Stimulated activated CD8-positive, alpha-beta memory T cell treated with anti-CD3 and anti-CD28 coated beads, Interleukin-15, amount 100 ng/mL, for 1 hour (primary cell): ENCODE measurements around the gene GJD2.

ENCODE experiments used
- DNase-seq: peaks from one replicate; pipeline ENCODE4 v3.0.0-alpha.2; 2020; ENCODE audit warnings: low read depth

Gene GJD2

DNA sequence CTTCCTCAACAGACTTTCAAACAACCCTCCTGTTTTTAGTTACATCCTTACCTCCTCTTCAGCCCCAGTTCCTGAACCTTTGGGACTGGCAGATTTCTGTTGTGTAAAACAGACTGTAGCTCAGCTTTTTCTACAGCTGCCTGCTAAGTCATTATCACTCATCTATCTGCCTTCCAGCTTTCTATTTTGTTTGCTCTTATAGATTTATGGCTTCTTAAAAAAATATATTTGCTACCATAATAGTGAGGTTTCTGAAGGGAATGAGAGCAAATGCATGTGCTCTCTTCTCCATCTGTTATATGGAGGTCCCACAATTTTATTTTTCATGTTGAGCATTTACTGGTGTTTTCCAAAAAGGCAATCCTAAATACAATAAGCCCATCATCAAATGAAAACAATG, 18.2 kb upstream of the GJD2 start:
- no peak for DNase-seq

DNA sequence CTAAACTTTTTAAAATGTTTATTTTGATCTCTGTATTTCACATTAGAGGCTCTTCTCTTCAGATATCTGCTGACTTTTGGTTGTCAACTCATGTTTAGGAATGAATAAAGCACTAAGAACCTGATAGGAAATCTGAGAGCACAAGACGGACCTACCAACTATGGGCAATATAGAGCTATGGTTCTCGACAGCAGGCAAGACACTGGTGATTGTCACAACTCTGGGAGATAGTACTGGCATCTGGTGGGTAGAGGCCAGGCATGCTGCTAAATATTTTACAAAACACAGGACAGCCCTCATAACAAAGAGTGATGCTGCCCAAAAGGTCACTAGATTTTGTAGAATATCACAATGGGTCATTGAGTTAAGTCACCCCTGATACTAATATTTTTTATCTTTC, 17.5 kb upstream of the GJD2 start:
- DNase-seq, result no peak

DNA sequence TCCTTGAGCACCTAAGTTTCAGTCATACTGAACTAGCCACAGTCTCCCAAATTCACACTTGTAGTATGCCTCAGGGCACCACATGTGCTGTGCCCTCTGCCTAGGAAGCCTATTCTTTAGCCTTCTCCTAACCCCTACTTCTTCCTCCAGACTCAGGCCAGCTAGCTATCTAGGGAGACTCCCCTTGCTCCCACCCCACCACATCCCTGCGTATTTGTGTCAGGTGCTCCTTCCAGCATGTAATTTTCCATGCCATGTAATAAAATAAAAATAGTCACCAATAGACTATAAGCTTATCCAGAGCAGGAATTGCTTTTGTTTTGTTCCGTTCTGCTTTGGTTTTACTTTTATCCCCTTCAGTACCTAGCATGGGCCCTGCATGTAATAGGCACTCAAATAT, 14.9 kb upstream of the GJD2 start:
- DNase-seq, result no peak

DNA sequence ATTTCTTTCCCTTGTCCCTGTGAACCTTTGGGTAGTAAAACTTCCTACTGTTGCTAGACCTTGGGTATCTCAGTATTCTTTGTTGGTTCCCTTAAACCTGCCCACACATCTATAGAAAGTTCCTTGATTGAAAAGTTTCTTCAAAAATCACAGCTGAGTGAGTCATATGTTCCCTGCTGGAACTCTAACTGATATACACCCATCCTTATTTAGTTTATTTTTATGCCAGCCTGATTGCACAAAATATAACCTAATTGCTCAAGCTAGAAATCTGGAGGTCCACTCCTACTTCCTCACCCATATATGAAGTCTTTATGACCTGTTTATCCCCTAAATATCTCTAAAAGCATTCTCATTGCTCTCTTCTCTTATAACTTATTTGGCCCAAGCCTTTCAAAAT, 13.7 kb upstream of the GJD2 start:
- no peak for DNase-seq

DNA sequence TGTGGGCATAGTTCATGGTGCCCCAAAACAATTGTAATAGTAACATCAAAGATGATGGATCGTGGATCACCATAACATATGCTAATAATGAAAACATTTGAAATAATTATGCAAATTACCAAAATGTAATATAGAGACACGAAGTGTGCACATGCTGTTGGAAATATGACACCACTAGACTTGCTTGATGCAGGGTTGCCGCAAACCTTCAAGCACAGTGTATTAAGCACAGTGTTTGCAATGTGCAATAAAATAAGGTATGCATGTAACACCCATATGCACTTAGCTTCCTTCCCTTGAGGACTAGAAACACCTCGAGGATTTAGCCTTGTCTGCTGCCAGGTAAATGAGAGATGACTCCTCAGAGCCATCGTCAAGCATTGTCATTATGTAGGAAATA, 10.9 kb upstream of the GJD2 start:
- no peak for DNase-seq

DNA sequence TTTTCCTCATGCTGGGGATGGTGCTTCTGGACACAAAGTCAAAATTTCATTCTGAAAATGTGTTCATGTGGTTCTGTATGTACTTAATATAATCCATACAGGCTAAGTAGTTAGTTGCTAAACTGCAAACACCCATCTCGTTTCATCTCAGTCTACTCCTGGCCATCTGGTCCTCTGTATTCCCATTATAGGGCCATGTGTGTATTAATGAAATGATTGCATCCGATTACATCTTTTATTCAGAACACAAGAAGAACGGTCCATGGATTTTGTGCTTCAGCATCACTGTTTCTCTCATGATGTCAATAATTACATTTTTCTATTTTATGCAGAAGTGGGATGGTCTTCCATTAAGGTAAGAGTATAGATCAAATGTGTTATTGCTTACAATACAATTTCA, 6.1 kb upstream of the GJD2 start:
- no peak for DNase-seq

DNA sequence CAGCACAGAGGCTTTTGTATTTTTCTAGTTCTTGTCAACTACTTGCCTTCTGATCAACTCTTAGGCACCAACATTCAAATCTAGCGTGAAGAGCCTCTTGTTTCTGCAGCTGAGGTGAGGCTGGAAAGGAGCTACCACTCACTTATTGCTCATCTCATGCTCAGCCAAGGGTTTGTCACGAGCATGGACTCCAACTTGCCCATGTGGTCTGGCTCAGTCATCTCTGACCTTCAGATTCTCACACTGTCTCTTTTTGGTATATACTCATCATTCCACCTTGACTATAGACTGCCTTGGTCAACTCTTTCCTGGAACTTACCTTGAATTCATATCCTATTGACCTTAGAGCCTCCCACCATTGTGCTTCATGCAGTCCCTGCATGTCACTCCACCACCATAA, 5.2 kb upstream of the GJD2 start:
- no peak for DNase-seq

DNA sequence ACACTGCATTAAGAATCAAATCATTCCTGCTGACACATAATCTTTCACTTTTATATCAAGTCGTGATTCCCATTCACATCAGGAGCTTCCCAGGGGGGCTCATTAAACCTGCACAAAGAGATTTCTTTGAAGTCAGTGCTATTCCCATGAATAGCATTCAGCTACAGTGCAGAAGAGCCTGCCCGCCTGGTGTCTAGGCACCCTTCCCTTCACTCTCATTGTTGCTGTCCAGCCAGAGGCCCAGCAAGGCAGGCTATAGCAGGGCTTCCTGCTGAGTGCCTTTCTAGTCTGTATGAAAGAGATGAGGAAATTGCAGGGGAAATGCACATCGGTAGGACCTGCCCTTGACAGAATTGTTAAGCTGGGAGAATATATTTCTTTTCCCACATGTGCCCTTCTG, 4.5 kb upstream of the GJD2 start:
- DNase-seq, result no peak

DNA sequence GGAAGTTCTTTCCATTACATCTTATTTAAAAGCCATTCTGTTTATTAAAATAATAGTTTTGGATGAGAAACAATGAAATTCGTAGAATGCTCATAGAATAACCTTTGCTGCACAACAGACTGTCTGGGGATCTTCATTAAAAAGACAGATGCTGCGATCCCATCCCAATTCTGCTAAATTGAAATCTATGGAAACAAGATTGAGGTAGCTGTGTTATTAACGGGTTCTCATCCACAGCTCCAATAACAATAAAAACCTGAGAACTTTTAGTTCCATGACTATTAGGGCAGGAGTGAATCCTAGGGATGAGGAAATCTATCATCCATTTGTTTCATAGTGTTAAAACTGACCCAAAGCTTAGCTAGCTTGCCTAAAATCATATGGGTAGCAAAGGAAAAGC, 2.5 kb upstream of the GJD2 start:
- DNase-seq, result no peak

DNA sequence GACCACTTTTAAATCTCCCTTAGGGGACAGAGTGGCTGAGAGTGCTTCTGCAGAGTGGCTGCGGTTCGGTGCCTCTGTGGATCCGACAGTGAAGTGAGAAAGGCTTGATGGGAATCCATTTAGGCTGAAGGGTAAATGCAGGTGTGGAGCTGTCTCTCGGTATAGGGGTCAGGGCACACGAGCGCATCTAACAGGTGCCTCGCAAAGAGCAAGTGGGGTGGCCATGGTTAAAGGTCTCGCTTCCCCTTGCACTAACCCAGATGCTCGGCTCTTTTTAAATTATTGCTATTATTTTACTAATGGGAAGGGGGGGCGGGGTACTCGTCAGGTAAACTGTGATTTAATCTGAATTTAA, 598 bp upstream of the GJD2 start:
- no peak for DNase-seq

DNA sequence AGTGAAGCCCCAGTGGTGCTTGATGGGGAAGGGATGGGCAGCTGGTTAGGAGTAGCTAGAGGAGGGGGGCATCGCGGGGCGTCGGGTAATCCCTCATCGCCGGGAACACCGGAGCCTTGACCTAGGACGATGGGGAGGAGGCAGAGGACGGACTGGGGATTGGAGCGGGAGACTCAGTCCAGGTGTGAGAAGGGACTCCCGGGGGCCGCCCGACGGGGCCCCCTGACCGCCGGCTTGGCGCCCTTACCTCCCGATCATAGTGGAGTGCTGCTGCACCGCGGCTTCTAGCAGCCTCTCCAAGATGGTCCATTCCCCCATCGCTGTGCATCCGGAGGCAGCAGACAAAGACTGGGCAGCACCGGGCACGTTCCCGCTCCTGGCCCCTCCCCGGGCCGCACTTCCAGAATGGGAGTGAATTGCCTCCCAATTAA, 612 bp downstream of the GJD2 start:
- no peak for DNase-seq

DNA sequence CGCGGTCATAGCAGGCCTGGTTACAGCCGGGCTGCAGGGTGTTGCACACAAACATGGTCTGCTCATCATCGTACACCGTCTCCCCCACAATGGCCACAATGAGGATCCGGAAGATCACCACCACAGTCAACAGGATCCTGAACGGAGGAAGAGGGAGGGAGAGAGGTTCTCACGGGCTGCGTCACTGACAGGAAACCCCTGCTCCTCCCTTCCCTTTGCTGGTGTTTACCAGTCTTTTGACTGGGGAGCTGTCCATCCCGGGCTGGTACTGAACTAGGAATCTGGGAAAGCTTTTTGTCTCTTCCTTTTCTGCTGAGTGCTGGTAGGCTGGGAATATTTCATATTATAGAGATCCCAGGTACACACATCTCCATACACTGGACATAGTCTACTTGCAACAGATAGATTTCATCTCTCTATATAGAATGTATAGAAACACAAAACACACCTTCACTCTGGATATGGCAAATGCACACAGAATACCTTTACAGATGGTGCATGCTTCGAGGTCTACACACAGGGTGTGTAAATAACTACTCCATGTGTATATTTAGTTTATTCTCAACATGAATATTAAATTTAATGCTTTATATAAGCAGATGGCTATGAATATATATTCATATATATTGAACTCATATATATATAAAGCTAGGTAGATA, 1.4 kb downstream of the GJD2 start:
- DNase-seq, result no peak

DNA sequence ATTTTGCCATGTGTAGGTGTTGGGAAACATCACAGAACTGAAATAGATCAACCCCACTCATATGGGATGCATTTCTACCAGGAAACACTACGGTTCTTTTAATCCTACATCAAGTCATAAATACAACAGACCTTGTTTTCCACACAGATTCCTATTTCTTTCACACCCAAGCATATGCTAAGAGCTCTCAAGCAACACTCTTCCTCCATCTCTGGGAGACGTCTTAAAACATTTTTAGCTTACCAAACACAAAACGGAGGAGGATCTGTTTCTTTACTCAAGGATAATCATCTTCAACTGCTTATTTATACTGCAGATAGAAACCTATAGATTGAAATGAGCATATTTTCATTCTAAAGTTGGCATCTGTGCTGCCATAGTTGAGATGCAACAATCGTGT, 5.1 kb downstream of the GJD2 start:
- DNase-seq, result no peak

DNA sequence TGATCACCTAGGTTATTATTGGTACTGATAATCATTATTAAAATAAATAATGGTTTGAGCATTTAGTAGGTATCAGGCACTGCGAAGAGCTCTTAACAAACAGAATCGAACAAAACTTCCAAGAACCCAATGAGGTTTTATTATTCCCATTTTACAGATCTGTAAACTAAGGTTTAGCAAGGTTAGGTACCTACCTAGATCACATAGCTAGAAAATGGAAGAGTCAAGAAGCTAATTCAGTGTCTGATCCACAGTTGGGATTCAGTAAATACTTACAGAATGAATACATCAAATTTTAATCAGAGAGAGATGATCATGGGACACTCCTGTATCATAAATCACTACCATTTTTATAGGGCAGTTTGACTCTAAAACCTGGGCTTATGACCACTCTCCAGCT, 15.5 kb downstream of the GJD2 start:
- no peak for DNase-seq

DNA sequence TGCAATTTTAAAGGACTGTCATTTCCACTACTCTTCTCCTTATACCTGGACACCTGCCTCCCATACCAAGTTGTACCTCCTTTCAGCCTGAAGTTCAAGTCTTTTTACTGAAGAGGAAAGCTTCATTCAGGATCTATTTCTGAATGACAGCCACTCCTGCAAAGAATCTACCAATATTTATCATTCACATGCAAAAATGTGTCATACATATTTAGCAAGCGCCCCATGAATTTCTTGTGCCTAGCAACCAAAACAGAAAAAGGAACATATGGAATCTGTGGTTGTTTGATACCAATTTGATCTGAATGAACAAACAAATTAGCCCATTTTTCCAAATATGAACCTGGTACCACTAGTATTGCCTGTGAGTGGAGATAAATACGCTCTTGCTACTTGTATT, 16.8 kb downstream of the GJD2 start:
- DNase-seq, result no peak

DNA sequence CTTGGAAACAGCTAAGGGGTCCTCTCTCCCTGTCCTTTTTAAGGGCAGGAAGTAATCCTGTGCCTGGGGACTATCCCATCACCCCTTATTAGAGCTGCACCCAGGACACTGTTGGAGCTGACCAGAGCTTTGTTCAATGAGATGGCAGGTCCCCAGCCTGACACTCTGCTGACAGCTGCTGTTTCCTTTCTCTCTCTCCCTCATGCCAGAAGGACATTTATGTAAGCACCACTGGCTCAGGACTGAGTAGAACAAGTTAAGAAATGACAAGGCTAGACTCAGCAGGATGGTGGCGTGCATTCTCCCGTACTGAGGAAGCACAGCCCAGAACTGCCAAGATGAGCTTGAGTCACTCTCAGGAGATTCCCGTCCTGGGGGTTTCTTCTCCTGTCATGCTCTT, 17.3 kb downstream of the GJD2 start:
- no peak for DNase-seq

DNA sequence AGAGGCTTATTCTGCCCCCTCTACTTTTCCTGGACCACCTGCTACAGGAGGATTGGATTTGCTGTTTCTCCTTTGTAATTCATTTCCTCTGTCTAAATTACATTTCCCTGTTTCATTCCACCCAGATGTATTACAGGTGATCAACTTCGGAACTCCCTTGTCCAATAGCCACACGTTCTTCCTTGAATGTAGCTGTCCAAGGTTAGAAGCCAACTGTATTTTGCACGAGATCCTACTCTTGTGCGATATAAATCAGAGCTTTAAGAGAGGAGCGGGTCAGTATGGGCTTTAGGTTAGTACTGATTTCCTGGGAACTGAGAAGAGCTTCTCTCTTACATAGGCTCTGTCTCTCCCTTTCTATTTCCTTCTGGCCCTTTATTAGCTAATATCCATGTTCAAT, 20.5 kb downstream of the GJD2 start:
- DNase-seq, result no peak

DNA sequence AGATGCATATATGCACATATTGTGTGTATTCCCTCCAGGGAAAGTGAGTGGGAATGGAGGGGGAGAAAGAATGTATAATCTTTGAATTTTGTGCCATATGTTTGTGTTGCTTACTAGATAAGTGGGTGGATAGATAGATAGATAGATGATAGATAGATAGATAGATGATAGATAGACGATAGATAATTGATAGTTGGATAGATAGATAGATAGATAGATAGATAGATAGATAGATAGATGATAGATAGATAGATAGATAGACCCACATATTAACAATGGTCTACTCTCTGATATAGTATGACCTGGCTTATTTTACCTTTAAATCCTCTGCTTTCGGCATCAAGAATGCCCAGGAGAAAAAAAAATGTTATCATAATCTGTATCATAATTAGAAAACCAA, 21.2 kb downstream of the GJD2 start:
- no peak for DNase-seq

DNA sequence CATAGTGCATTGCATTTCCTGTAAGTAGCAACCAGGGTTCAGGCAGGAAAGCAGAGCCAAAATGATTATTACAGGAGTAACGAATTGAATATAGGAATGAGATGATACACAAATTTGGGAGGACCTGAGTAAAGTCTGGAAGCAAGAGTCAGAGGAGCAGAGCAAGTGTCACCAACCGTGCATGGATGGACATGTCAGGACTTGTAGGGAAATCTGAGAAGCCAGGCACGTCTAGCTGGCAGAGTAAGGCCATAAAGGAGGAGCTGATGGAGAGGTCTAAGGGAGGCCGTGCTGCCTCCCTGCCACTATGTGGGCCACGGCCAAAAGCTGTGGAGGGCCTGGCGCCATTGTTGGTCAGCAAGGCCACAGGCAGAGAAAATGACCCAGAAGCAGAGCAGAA, 22.4 kb downstream of the GJD2 start:
- no peak for DNase-seq

DNA sequence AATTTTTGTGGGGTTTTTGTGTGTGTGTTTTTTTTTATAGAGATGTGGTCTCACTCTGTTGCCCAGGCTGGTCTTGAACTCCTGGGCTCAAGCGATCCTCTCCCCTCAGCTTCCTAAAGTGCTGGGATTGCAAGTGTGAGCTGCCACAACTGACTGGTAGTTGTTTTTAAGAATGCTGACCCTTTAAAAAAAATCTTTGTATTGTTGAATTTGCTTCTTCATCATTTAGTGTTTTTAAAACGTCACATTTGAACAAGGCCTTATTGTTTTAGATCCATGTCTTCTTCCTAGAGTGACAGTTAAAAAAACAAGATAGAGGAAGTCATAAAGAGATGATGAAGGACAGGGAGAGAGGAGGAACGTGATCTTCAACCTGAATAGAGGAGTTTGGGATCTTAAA, 24.1 kb downstream of the GJD2 start:
- DNase-seq, result no peak

DNA sequence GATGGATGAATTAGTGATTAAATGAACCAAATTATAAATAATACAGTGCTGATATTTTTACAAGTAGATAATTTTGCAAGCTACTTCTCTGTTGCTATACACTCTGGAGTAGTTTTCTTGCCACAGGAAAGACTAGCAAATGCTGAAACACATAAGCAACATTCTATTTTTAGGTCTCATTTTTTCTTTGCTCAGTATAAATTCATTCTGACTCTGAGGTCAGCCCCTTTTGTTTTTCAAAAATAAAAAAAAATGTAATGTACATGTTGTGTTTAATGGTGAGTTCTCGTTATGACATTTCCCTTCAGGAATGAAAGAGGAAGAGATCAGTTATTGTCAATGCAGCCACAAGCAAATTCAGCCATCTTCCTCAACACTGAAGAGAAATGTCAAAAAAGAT, 24.9 kb downstream of the GJD2 start:
- no peak for DNase-seq

DNA sequence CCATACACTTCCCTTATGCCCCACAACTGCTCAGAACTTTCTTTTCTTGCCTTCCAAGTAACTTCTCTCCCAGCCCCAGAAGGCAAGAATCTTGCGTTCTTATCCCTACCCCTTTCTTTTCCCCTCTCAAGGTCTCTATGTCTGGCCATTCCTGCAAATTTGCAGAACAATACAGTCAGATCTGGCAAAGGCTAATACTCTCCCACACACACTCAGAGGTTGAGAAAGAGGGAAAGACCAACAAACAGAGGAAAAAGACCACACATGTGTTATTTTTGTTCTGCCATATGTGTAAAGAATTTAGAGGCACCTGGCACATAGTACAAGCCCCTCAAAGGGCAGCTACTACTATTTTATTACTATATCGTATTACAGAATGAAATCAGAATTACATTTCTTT, 25.7 kb downstream of the GJD2 start:
- no peak for DNase-seq

DNA sequence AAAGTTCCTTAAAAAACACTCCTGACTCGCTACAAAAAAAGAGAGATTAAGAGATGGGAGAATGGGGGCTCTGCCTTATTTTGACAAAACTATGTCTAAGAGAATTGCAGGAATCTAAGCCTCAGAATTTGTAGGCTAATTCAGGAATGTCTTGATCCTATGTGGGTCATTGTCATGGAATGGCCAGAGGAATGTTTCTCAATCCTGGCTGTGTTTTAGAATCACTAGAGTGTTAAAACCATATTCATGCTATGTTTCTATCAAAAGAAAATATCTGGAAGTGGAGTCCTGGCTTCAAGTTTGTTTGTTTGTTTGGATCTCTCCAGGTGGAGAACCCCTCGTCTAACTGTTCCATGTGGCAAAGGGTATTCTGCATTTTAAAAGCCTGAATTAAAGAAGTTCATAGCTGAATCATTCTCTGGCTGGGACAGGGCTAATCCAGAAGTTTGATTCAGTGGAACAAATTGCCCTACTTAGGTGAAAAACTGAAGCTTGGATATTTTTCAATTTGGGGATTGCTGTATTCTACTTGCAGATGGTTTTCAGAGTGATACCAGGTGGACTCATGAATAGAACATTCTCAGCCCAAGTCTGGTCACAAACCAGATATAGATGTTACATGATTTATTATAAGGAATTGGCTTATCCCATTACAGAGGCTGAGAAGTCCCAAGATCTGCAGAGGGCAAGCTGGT, 28.2 kb downstream of the GJD2 start:
- DNase-seq, result no peak

DNA sequence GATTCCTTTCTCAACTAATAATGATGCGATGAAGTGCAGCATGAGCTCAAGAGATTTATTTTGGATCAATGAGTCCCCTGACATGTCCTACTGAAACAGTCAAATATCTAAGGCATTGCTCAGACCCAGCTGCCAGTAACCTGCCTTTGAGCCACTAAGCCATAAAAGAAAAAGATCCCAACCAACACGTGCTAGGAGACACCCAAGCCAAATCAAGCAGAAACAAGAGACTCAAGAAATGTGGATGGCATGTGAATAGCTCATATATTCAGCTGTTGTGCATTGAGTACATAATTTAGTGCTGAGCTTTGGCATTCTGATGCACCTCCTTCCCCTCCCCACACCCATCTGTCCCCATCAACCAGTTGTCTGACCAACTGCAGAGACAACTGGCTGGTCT, 29.2 kb downstream of the GJD2 start:
- DNase-seq, result no peak
